Common myeloid progenitor, CD34-positive (primary cell): Measurements from ENCODE around the gene KLHL9.

Source experiments
- CTCF ChIA-PET: fragments of 350-600 bp; sonication (Branson Sonifier 250); formaldehyde crosslinking; loops from one replicate; lab custom pipeline; 2021; ENCODE audit warnings: antibody characterized with exemption; lab: Charles Lee
- POLR2A ChIA-PET: fragments of 350-600 bp; sonication (Branson Sonifier 250); formaldehyde crosslinking; loops from one replicate; lab custom pipeline; 2021; ENCODE audit warnings: antibody characterized with exemption; lab: Charles Lee
- DNase-seq, 3 donors: peaks; one replicate each; pipeline versions ENCODE4 v3.0.0 to v3.0.0-alpha.2; 2013
- H3K27ac ChIP-seq, 2 experiments: 1 replicate in 1 of 2; 2 replicates in 1 of 2; pipeline ENCODE4 v1.7.0; 2013; ENCODE audit warnings: inconsistent platforms in 2 of 2, low read length in 2 of 2, mild to moderate bottlenecking in 2 of 2, low read depth in 1 of 2, moderate library complexity in 1 of 2; ENCODE audit not compliant: severe bottlenecking in 2 of 2, insufficient read depth in 1 of 2, poor library complexity in 1 of 2
- H3K27me3 ChIP-seq, 5 experiments: replicated peaks in 2 of 5; 1 replicate in 3 of 5; 2 replicates in 2 of 5; pipeline versions ENCODE4 v1.6.1 to v1.7.0; 2013; ENCODE audit warnings: low read length in 4 of 5, mild to moderate bottlenecking in 2 of 5, moderate library complexity in 2 of 5, inconsistent platforms in 1 of 5; ENCODE audit not compliant: insufficient read depth in 5 of 5, control insufficient read depth in 4 of 5
- H3K36me3 ChIP-seq, 4 experiments: 1 replicate in 2 of 4; 2 replicates in 2 of 4; pipeline versions ENCODE4 v1.6.1 to v1.7.0; 2013; ENCODE audit warnings: low read length in 3 of 4, control low read depth in 1 of 4, mild to moderate bottlenecking in 1 of 4; ENCODE audit not compliant: control insufficient read depth in 4 of 4, insufficient read depth in 4 of 4
- H3K4me1 ChIP-seq, 4 experiments: 1 replicate in 3 of 4; 2 replicates in 1 of 4; pipeline versions ENCODE4 v1.6.1 to v1.7.1; 2013; ENCODE audit warnings: low read length in 3 of 4, mild to moderate bottlenecking in 3 of 4, control low read depth in 1 of 4, inconsistent platforms in 1 of 4, moderate library complexity in 1 of 4; ENCODE audit not compliant: control insufficient read depth in 4 of 4, insufficient read depth in 4 of 4; ENCODE audit errors: control extremely low read depth in 1 of 4
- H3K4me3 ChIP-seq, 7 experiments: 1 replicate in 4 of 7; 2 replicates in 3 of 7; pipeline versions ENCODE4 v1.5.1 to v1.7.0; 2013; ENCODE audit warnings: mild to moderate bottlenecking in 7 of 7, low read length in 6 of 7, moderate library complexity in 6 of 7, inconsistent platforms in 2 of 7, low read depth in 2 of 7, control low read depth in 1 of 7; ENCODE audit not compliant: insufficient read depth in 4 of 7, control insufficient read depth in 1 of 7; ENCODE audit errors: extremely low read depth in 1 of 7
- H3K9me3 ChIP-seq, 5 experiments: 1 replicate in 4 of 5; 2 replicates in 1 of 5; pipeline versions ENCODE4 v1.6.1 to v1.7.1; 2013; ENCODE audit warnings: low read length in 4 of 5, mild to moderate bottlenecking in 2 of 5, inconsistent platforms in 1 of 5, low read depth in 1 of 5, moderate library complexity in 1 of 5; ENCODE audit not compliant: control insufficient read depth in 4 of 5, insufficient read depth in 2 of 5; ENCODE audit errors: control extremely low read depth in 1 of 5
- WGBS: methylation state at CpG from one replicate; pipeline ENCODE4 v1.1.5; 2013; ENCODE audit not compliant: insufficient coverage; 5-methylcytosine and 5-hydroxymethylcytosine counted together

The KLHL9 gene

DNA sequence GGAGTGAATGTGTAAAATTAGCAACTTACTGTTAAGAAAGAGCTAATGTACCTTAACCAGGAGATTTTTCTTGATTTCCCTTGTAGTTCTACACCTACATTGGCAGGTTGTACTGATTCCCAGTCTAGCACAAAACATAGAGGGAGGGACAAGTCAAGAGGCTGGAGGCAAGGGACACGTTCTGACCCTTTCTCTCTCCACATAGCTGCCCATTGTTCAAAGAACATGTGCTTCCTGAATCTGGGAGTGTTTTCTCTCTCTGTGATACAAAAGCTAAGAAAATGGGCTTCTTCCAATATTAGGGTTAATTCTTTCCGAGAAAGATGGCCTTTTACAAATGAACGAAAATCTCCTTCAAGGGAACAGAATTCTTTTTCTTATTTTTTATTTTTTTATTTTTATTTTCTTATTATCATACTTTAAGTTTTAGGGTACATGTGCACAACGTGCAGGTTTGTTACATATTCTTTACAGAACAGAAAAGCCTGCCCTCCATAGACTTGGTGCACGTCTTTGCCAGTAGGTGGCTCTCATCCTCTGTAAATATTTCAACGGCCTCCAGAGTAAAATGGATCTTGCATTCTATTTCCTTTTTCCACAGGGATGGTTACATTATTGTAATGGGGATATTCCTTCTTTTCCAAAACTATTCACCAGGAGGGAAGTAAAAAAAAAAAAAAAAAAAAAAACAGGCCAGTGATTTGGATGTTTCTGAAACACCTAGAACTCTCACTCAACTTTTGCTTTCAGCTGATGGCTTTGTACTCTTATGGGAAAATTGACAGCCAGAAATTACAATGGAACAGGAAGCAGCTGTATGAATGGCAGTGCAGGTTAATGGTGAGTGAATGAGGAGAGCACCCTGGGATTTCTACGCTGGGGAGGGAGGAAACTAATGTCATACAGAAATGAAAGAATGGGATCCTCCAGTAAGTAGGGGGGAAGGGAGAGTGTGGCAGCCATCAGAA, 17.0 kb downstream of the KLHL9 start:
- peaks cover 0 to 3% (median 0%) of the 10 kb centered on the region in 5 experiments for H3K27me3 ChIP-seq
- CTCF ChIA-PET, result interaction anchor here (0.6 to 4.7 kb wide), 22 partner anchors 8 to 164 kb away, joined by 3 to 19 read pairs (median 4); partner anchors contain the start of genes IFNA7 and KLHL9
- peaks cover 0 to 9% (median 3%) of the 10 kb centered on the region in 4 experiments for H3K4me1 ChIP-seq
- POLR2A ChIA-PET, result interaction anchor here (0.6 kb wide), 1 partner anchor 23 kb away, joined by 5 read pairs; no protein-coding TSS in a partner anchor
- H3K9me3 ChIP-seq, result no peaks in the 10 kb centered on the region
- peaks cover 0 to 5% (median 1%) of the 10 kb centered on the region in 4 experiments for H3K36me3 ChIP-seq
- peak; percentile 31 to 66 (median 63) for DNase-seq
- no peak overlapping the region for H3K27ac ChIP-seq
- WGBS, result 40% methylated on average over 2 of the region's 7 CpGs
- H3K4me3 ChIP-seq, result no peak overlapping the region

DNA sequence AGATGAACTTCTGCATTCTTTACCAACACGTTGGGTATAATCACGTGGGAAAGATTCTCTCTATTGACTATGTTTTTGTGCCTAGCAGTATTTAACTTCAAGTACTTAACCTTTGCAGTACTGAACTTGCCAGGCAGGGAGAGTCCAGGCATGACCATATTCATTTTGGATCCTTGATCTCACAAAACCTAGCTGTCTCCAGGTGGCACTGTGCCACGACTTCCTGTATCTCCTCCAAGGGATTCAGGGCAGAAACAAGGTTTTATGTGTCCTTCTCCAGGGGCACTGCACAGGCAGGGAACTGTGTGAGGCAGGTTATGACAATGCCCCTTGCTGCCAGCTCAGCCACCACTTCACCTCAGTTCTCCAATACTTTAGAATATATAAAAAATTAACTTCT, 18.3 kb downstream of the KLHL9 start:
- Histone ChIP-seq H3K4me3 (no peak overlapping the region), H3K27me3 (peaks cover 0 to 3% (median 0%) of the 10 kb centered on the region in 5 experiments), H3K4me1 (peaks cover 0 to 3% (median 0%) of the 10 kb centered on the region in 4 experiments), H3K36me3 (peaks cover 0 to 3% (median 0%) of the 10 kb centered on the region in 4 experiments), H3K27ac (no peak overlapping the region), H3K9me3 (no peaks in the 10 kb centered on the region)
- peak in 1 of 3 donors; percentile 10 for DNase-seq
- 33% methylated on average over 3 of the region's 3 CpGs for WGBS
- POLR2A ChIA-PET, result no interaction called here
- CTCF ChIA-PET, result interaction anchor here (0.9 to 4.7 kb wide), 8 partner anchors 9 to 114 kb away, joined by 3 to 19 read pairs (median 4); partner anchors contain the start of gene IFNA7

DNA sequence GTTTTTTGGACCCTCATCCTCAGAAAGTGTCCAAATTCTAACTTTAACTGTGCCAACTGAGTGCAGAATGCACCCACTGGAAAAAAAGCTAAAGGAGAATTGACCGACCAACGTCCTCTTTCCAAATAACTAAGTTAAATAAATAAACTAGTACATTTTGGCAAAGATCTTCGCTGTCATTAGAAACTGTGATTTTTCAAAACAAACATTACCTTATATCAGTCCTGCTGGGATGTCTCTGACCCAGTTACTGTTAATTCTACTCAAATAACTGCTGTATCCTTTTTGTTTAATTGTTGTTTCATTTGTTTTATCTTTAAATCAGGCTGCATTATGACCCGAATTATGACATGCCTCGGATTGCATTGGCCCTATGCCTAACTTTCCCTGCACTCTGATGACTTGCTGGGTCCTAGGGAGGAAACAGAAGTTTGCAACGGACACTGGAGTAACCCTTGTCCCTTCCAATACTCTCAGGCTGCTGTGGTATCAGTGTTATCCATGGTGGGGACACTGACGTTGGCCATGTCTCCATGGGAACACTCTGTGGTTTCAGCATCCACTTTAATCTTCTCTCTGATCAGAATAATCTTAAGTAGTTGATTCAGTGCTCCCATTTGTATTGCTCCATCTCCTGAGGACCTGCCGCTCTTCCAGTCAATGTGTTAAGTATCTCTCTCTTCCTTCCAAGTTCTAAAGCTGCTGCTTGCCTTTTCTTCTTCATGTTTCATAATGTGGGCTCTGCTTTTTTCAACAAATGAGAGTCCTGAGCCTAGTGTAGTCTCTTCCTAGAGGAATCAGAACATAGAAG, 19.0 kb downstream of the KLHL9 start:
- Histone ChIP-seq H3K9me3 (no peaks in the 10 kb centered on the region), H3K4me1 (peaks cover 0 to 3% (median 0%) of the 10 kb centered on the region in 4 experiments), H3K36me3 (peaks cover 0 to 2% (median 0%) of the 10 kb centered on the region in 4 experiments), H3K4me3 (no peak overlapping the region), H3K27ac (no peak overlapping the region), H3K27me3 (peaks cover 0 to 3% (median 0%) of the 10 kb centered on the region in 5 experiments)
- ChIA-PET POLR2A (no interaction called here), CTCF (interaction anchor here (0.9 to 4.7 kb wide), 6 partner anchors 10 to 92 kb away, joined by 3 to 19 read pairs (median 6); no protein-coding TSS in a partner anchor)
- peak in 1 of 3 donors; percentile 26 for DNase-seq
- WGBS, result 50% methylated on average over 7 of the region's 8 CpGs

DNA sequence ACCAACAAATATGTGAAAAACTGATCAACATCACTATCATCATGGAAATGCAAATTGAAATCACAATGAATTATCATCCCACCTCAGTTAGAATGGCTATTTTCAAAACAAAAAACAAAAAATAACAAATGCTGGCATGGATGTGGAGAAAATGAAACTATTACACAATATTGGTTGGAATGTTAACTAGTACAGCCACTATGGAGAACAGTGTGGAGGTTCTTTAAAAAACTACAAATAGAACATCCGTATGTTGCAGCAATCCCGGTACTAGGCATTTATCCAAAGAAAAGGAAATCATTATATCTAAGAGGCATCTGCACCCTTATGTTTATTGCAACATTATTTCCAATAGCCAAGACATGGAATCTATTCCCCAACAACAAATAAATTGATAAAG, 21.1 kb downstream of the KLHL9 start:
- DNase-seq, result no peak
- H3K27me3 ChIP-seq, result peaks cover 0 to 3% (median 0%) of the 10 kb centered on the region in 5 experiments
- CTCF ChIA-PET, result interaction anchor here (0.8 to 1.0 kb wide), 2 partner anchors 78 to 142 kb away, joined by 4 read pairs; no protein-coding TSS in a partner anchor
- H3K27ac ChIP-seq, result no peak overlapping the region
- H3K36me3 ChIP-seq, result no peaks in the 10 kb centered on the region
- H3K4me1 ChIP-seq, result peaks cover 0 to 3% (median 0%) of the 10 kb centered on the region in 4 experiments
- POLR2A ChIA-PET, result no interaction called here
- WGBS, result no CpG with 5 or more reads among the region's 2 CpGs
- H3K4me3 ChIP-seq, result no peak overlapping the region
- H3K9me3 ChIP-seq, result no peaks in the 10 kb centered on the region

DNA sequence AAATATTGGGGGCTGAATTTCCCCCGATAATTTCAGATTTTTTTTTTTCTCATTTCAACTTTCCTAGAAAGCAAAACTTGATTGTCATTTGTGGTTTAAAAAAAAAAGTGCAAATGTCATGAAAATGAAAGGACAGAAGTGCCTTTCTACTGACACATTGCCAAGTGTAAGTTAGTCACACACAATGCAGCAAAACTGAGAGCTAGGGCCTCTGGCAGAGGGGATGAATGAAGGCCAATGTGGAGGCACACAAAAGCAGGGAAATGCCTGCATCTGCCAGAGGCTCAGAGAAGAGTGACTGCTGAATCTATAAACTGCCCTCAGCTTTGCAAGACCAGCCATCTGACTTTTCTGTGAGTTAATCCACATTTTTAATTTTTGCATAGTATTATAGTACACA, 23.3 kb downstream of the KLHL9 start:
- POLR2A ChIA-PET, result no interaction called here
- DNase-seq, result peak in 1 of 3 donors; percentile 31
- H3K36me3 ChIP-seq, result no peaks in the 10 kb centered on the region
- H3K9me3 ChIP-seq, result no peaks in the 10 kb centered on the region
- no peaks in the 10 kb centered on the region for H3K4me1 ChIP-seq
- H3K27ac ChIP-seq, result no peak overlapping the region
- H3K27me3 ChIP-seq, result peaks cover 0 to 2% (median 0%) of the 10 kb centered on the region in 5 experiments
- WGBS, result no CpG with 5 or more reads among the region's 1 CpG
- no peak overlapping the region for H3K4me3 ChIP-seq
- CTCF ChIA-PET, result interaction anchor here (1.1 kb wide), 1 partner anchor 122 kb away, joined by 4 read pairs; no protein-coding TSS in a partner anchor

DNA sequence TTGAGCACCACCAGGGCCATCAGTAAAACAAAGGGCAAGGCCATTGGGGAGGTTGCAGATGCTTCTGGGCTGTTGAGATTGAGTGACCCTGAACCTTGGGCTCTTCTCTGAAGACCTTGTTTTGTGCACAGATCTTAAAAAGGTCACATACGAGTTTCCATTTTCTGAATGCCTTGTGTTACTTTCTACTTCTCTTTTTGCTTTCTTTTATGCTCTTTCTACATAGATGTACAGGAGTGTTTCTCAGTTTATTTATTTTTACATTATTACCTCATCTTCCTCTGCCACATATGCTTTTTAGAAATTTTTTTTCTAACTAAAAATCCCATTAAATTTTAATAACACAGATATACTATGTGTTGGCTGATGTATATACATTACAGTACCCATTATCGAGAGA, 30.0 kb downstream of the KLHL9 start, which contains the start of gene IFNA5:
TSS of gene IFNA5 (minus strand) at position 101 of the 400 bp plus-strand sequence. CDS start at position 44, 57 bp downstream.
- CTCF ChIA-PET, result no interaction called here
- POLR2A ChIA-PET, result no interaction called here
- Histone ChIP-seq H3K4me1 (no peaks in the 10 kb centered on the region), H3K27me3 (no peaks in the 10 kb centered on the region), H3K9me3 (no peaks in the 10 kb centered on the region), H3K27ac (no peak within 1 kb of the TSS), H3K4me3 (no peak within 1 kb of the TSS), H3K36me3 (no peaks in the 10 kb centered on the region)
- no peak for DNase-seq
- no CpG with 5 or more reads among the region's 2 CpGs for WGBS
